K562 (cell line): ENCODE data around the gene CLASP1. TPM values are rescaled to one million over a fixed set of nuclear protein-coding genes. Genes with fewer than 3 reads are reported as not detected.

Source experiments
- CHD2 ChIP-seq: IDR thresholded peaks from 2 replicates; pipeline ENCODE4 v1.6.1; 2011; ENCODE audit warnings: low read depth, low read length
- MGA ChIP-seq: fragments of 450-650 bp; IDR thresholded peaks from 2 replicates; pipeline ENCODE4 v1.6.1; 2016; ENCODE audit warnings: mild to moderate bottlenecking, moderate library complexity
- SAFB2 ChIP-seq: fragments of 200-400 bp; formaldehyde crosslinking; IDR thresholded peaks from 2 replicates; pipeline ENCODE4 v1.6.1; 2018; ENCODE audit warnings: borderline replicate concordance, low read length, low read depth, moderate library complexity; ENCODE audit not compliant: severe bottlenecking
- STAT5A ChIP-seq: IDR thresholded peaks from 2 replicates; pipeline ENCODE4 v1.6.1; 2012; ENCODE audit warnings: low read length, inconsistent platforms, borderline replicate concordance
- U2AF1 ChIP-seq: fragments of 200-400 bp; formaldehyde crosslinking; optimal IDR thresholded peaks from 2 replicates; pipeline ENCODE3; 2017; ENCODE audit warnings: mild to moderate bottlenecking, low read depth, low read length, moderate library complexity
- polyA plus RNA-seq, 8 experiments: library from polyadenylated mRNA; depleted of rRNA in 4 of 8; stranded (reverse) in 5 of 8; unstranded in 3 of 8; fragments of >200 nt; fragmentation: Nextera tagmentation in 2 of 8; fragmentation: Illumina TruSeq in 1 of 8; extraction: Ambion mirVana in 2 of 8; extraction: Trizol in 1 of 8; gene quantifications; 2 replicates each; pipeline versions ENCODE4 v1.2.1 to v1.2.3, GENCODE V29; 2011 to 2014; ENCODE audit warnings: inconsistent platforms in 1 of 8, missing spikeins in 1 of 8
- total RNA-seq, 7 experiments: library from RNA; depleted of rRNA in 6 of 7; stranded (reverse); fragments of >200 nt in 6 of 7; fragmentation: Illumina TruSeq in 2 of 7; extraction: Trizol in 2 of 7; gene quantifications; 2 replicates each; pipeline versions ENCODE4 v1.2.1 to v1.2.3, GENCODE V29; 2011 to 2021; ENCODE audit warnings: low replicate concordance in 1 of 7

The CLASP1 gene
- total and polyA plus RNA-seq, 9 of the 15 experiments (the other 6 are each of a cell fraction or from before 2014, with no cell fraction given): 1.7 to 40.3 (median 20.7) TPM

DNA sequence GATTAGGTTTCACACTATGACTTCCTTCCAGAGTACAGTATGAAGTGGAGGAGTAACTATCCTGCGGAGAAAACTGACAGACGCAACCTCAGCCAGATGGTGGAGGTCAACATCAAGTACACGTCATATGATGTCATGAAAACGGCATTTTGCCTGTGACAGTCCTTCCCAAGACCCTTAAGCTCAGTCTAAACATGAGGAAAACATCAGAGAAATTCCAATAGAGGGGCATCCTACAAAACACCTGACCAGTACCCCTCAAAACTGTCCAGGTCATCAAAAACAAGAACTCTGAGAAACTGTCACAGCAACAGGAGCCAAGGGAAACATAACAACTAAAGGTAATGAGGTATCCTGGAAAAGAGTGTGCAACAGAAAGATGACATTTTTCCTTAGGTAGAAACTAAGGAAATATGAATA is 116.9 kb downstream of the CLASP1 start (continued):
- no peak; the same call in 1 of the 2 replicates for TF ChIP-seq MGA
- no peak for TF ChIP-seq STAT5A
- TF ChIP-seq U2AF1: no peak
- TF ChIP-seq SAFB2: no peak
- no peak for TF ChIP-seq CHD2
